Hematopoietic multipotent progenitor cell treated with erythropoietin and hydrocortisone succinate and interleukin-3 and kit ligand, for 8 days (in vitro differentiated cells): ENCODE data around the gene SLC38A3.
"Not testable (repeated sequence)": the region's sequence is repeated elsewhere in the genome, so short reads cannot be mapped to it uniquely, and the experiment has no call there.

Experiments used
- DNase-seq: peaks from one replicate; pipeline ENCODE4 v3.0.0-alpha.2; 2015

SLC38A3 gene

DNA sequence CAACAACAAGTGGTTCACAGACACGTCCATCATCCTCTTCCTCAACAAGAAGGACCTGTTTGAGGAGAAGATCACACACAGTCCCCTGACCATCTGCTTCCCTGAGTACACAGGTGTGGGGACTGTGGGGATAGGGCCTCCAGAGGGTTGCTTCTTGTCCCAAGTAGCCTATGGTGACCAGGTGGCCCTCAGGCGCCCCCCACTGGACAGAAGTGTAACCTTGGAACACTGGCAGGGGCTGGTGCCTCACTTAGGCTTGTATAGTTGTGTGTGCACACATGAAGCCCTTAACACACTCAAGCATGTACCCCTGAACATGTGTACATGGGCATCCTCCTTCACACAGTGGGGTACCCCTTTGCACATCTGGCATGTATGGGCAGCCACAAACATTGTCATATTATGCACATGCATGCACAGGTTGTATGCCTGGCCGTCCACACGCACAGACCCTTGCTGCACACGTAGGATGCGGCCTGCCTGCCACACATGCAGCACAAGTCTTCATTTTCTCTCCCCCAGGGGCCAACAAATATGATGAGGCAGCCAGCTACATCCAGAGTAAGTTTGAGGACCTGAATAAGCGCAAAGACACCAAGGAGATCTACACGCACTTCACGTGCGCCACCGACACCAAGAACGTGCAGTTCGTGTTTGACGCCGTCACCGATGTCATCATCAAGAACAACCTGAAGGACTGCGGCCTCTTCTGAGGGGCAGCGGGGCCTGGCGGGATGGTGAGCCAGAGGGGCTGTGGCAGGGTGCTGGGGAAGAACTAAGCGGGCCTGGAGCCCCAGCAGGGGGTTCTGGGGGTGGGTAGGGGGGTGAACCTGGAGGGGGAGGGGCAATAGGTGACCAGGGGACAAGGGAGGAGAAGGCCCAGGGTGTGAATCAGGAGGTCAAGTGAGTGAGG is 52.2 kb downstream of the SLC38A3 start:
- peak; percentile 52 for DNase-seq

- DNase-seq: no peak
Measured at GRCh38 chr3:50258029-50258680, 53.1 kb downstream of the SLC38A3 start.

- DNase-seq: no peak
Measured at GRCh38 chr3:50258979-50259378, 53.9 kb downstream of the SLC38A3 start.

GRCh38 chr3:50259432-50260026 is 54.5 kb downstream of the SLC38A3 start:
- no peak for DNase-seq

DNA sequence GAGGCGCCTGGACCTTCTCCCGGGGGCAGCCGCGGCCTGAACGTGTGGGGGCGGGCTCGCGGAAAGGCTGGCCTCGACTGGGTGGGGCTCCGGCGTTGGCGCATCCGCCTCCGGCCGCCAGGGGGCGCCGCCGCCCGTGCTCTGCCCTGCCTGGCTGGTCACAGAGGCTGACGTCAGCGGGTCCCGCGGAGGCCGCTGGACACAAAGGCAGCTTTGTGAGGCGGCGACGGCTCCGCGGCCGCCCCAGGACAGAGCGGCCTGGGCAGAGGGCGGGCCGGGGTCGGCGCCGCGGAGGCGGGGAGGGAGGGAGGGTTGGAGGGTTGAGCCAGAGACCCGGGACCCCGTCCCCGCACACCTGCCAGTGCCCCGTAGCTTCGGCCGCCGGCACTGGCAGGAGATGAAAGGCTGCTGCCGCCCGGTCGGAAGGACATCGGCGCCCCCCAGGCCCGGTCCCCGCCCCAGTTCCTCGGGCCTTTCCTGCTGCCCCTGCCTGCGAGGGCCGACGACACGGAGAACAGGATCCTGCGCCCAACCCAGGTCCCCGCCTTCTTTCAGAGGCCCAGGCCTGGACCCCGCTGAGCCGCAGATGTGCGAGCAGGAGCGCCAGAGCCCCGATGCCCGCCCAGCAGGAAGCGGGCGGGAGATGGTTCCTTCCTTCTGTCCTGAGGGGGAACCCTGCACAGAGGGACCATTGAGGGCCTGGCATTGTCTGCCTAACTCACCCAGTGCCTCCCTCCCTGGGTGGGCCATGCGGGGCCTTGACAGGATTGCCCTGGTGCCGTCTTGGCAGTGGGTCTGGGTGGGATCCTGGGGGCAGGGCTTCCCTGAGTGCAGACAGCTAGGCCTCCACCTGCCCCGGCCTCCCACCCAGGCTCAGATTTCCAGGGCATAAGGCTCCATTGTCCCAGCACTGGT is 55.2 kb downstream of the SLC38A3 start:
- peak; percentile 79 for DNase-seq

DNA sequence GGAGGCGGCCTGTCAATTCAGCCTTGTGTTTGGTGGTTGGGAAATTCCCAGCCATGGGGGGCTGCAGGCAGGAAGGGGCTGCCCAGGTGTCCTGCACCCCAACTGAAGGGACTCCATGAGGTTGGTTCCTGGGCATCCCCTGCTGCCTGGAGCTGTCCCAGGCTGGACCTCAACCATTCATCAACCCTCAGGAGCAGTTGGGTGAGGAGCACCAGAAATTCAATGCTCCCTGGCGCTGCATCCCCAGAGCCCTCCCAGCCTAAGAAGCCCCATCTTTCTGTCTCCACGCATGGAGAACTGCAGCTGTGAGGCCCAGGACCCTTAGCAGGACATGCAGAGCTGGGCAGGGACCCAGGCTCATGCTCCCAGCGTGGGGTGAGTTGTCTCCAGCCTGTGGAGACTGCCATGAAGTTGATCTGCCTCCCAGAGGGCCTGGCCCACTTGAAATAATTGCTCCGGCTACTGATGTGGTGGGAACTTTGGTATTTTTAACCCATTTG is 55.9 kb downstream of the SLC38A3 start:
- no peak for DNase-seq

DNA sequence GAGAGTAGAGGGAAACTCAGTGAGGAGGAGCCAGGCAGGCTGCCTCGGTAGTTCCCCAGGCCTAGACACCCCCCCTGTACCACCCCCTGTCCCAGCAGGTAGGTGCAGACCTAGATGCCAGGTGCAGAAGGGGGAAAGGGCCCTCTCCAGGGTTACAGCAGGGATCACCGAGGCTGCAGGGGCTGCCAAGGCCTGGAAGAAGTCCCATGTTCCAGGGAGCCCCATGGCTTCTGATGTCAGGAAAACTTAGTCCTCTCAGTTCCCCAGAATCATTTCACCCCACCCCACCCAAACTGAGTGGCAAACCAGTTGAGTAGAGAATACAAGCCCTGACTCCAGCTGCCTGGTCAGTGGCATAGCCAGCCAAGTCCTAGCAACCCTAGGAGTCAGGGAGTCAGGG is 56.4 kb downstream of the SLC38A3 start:
- no peak for DNase-seq

- not testable (repeated sequence) for DNase-seq
Measured at GRCh38 chr3:50262200-50262599, 57.1 kb downstream of the SLC38A3 start.

DNA sequence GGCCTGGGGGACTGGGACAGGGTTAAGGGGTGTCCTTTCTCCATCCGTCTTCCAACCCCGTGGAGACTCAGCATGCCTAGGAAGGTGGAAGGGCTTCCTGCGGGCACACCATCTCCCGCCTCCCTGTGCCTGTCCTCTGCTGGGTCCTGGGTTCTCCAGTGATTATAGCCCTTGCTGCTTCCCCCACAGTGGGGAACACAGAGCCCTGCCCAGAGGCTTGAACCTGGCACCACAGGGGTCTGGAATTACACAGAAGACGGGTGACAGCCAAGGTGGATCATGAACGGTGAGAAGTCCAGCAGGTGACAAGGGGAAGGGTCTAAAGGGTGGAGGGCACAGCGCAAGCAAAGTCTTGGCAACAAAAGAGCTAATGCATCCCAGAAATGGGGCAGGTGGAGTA is 57.7 kb downstream of the SLC38A3 start:
- no peak for DNase-seq

DNA sequence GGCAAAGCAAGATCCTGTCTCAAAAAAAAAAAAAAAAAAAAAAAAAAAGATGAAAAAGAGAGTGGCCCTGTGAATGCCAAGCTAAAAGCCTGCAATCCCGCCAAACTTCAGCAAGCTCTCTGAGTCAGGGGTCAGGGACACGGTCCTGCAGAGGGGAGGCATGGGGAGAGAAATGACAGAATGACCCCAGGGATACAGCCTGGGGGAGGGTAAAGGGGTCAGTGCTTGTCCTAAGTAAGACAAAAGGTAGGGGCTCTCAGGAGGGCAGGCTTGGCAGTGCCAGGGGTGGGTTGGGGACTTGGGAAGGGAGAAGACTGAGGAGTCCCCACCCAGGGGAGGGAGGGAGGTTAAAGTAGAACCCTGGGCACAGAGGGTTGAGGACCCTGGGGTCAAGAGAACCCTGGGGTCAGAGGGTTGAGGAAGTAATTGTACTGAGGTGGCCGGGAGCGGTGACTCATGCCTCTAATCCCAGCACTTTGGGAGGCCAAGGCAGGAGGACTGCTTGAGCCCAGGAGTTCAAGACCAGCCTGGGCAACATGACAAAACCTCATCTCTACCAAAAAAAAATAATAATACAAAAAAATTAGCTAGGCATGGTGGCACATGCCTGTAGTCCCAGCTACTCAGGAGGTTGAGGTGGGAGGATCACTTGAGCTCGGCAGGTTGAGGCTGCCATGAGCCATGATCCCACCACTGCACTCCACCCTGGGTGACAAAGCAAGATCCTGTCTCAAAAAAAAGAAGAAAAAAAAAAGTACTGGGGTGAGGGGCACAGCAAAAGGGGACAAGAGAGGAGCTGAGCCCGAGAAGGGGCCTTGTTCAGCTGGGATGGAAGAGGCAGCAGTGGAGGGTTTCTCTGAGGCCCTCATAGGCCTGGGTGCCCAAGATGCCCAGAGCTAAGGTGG is 58.7 kb downstream of the SLC38A3 start:
- DNase-seq: no peak

- no peak for DNase-seq
Measured at GRCh38 chr3:50264383-50264963, 59.4 kb downstream of the SLC38A3 start.

DNA sequence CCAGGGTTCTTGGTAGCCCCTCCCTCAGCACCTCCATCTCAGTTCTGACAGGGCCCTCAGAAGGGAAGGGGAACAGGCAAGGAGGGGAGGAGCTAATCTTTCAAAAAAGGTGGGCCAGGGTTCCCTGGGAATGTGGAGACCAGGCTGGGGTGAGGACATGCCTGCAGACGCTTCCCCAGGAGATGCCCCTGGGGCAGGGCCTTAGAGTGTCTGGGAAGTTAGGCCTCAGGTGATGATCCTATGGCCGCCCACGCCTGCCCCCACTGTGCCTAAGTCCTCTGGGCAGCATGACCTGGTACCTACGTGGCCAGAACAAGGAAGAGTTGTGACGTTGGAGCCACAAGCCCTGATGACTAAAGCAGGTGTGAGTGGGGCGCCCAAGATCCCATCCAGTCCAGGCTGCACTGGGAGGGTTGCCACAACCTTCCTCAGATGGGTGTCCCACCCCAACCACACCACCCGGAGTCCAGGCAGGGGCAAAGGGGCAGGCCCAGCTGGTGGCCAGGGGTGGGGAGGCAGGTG is 60.0 kb downstream of the SLC38A3 start:
- DNase-seq: no peak

GRCh38 chr3:50265571-50265970 is 60.5 kb downstream of the SLC38A3 start:
- DNase-seq: no peak

GRCh38 chr3:50266017-50266416 is 60.9 kb downstream of the SLC38A3 start:
- DNase-seq: no peak

- no peak for DNase-seq
Measured at GRCh38 chr3:50266836-50267235, 61.8 kb downstream of the SLC38A3 start.

GRCh38 chr3:50267280-50267913 is 62.3 kb downstream of the SLC38A3 start:
- DNase-seq: no peak

GRCh38 chr3:50268276-50268675 is 63.2 kb downstream of the SLC38A3 start:
- DNase-seq: no peak

DNA sequence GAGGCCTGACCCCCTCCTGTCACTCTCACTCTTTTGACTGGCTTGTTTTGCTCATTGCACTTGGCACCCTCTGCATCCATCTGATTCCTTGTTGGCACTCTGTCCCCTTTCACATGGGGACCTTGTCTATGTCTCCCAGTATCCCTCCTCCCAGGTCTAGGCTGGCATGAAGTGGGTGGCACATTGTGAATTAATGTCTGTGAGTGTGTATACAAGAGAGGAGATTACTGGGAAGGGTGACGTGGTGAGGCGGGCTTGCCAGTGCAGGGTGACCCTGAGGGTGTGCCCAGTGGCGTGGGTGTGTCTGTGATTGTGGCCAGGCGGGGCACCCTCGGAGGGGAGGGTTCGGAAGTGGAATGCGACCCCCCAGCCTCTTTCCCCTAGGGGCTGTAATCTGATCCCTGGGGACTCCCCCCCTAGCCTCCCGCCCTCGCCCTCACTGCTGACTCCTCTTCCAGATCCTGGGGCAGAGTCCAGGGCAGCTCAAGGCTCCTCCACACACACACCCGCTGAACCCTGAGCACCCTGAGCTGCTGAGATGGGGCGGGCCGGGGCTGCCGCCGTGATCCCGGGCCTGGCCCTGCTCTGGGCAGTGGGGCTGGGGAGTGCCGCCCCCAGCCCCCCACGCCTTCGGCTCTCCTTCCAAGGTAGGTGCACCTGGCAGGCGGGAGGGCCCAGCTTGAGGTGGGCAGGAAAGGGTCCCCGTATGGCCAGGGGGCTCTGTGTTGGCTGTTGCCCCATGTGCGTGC is 63.8 kb downstream of the SLC38A3 start, which contains the start of gene SEMA3B:
Gene SEMA3B (plus strand): TSS at position 445 of the 749 bp plus-strand sequence. CDS start 94 bp downstream, at position 539.
- peak; percentile 14 for DNase-seq

DNA sequence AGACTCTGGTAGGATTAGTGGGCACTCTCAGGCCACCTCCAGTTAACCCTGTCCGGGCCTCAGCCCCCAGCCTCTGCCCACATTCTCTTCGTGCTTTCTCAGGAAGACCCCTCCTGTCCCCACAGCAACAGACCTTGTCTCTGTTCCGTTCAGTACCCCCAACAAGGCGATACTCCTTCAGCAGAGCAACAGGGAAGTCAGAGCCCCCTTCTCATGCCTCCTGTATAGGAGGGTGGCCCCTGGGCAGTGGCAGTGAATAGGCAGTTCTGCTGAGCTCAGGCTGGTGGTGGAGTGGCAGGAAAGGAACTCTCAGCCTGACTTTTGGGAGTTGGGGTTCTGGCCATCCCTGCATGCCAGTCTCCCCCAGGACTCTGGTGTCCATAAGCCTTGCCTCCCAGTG is 64.4 kb downstream of the SLC38A3 start:
- DNase-seq: no peak
